Omental fat pad (tissue), 4 donors: ENCODE measurements around the gene KRTAP10-1. TPM values are rescaled to one million over a fixed set of nuclear protein-coding genes. Genes with fewer than 3 reads are reported as not detected.
"Not testable (repeated sequence)": the region's sequence is repeated elsewhere in the genome, so short reads cannot be mapped to it uniquely, and the experiment has no call there.

Experiments used
- ATAC-seq: fragments of 150-250 bp; one replicate; pipeline ENCODE4 v1.9.1; 2016; ENCODE audit warnings: mild to moderate bottlenecking, moderate library complexity; ENCODE audit not compliant: low FRiP score
- DNase-seq: peaks from one replicate; pipeline ENCODE4 v3.0.0-alpha.2; 2019; ENCODE audit warnings: low spot score
- total RNA-seq, 4 donors: library from RNA; depleted of rRNA; stranded (reverse); fragments of >200 nt; gene quantifications; one replicate each; pipeline ENCODE4 v1.1.0, GENCODE V29; 2016
- TF ChIP-seq, protein P1 (sequence below), 3 donors: fragments of 450-650 bp; IDR thresholded peaks; one replicate each; pipeline ENCODE4 v1.5.1; 2016 to 2017; ENCODE audit warnings: antibody characterized with exemption in 3 of 3, mild to moderate bottlenecking in 3 of 3, moderate library complexity in 2 of 3

Gene KRTAP10-1
- total RNA-seq, 4 donors from 2014 or later, result not detected

DNA sequence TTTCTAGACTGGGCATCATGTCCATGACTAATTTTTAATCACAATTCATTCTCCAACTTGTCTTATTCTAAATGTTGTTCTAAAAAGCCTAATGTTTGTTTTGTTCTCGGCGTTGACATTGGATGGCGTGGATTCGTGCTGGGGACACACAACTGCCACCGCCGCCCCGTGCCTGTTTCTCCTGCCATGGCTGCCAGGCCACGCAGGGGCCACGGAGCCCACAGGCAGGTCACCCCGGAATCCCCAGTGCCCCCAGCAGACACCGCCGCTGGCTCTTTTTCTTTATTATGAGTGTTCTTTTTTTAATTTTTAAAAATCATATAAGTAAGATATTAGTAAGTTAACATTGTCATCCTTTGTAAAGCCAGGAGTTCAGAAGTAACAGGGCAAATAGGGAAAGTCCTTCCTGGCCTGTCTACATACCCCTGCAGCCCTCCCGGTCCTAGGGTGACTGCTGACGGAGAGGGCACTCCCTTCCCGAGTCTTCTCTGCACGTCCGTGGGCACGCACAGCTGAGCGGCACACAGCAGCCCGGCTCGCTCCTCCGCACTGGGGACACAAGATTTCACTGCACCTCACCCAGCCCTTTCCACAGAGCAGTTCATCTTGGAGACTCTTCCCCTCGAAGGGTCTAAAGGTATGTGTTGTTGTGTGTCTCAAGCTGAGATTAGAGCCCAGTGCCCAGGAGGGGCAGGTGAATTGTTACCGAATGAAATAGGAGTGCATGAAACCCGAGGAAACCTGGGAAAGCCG lies 32.1 kb downstream of the KRTAP10-1 start:
- ATAC-seq (no peak), DNase-seq (no peak)
- TF ChIP-seq, protein P1, sequence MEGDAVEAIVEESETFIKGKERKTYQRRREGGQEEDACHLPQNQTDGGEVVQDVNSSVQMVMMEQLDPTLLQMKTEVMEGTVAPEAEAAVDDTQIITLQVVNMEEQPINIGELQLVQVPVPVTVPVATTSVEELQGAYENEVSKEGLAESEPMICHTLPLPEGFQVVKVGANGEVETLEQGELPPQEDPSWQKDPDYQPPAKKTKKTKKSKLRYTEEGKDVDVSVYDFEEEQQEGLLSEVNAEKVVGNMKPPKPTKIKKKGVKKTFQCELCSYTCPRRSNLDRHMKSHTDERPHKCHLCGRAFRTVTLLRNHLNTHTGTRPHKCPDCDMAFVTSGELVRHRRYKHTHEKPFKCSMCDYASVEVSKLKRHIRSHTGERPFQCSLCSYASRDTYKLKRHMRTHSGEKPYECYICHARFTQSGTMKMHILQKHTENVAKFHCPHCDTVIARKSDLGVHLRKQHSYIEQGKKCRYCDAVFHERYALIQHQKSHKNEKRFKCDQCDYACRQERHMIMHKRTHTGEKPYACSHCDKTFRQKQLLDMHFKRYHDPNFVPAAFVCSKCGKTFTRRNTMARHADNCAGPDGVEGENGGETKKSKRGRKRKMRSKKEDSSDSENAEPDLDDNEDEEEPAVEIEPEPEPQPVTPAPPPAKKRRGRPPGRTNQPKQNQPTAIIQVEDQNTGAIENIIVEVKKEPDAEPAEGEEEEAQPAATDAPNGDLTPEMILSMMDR (IDR thresholded peaks at IDR 0.05), result no peak

- TF ChIP-seq, protein P1 (IDR thresholded peaks at IDR 0.05), result no peak
- no peak for ATAC-seq
- DNase-seq, result no peak
Measured at GRCh38 chr21:44506279-44507255, 33.4 kb downstream of the KRTAP10-1 start.

DNA sequence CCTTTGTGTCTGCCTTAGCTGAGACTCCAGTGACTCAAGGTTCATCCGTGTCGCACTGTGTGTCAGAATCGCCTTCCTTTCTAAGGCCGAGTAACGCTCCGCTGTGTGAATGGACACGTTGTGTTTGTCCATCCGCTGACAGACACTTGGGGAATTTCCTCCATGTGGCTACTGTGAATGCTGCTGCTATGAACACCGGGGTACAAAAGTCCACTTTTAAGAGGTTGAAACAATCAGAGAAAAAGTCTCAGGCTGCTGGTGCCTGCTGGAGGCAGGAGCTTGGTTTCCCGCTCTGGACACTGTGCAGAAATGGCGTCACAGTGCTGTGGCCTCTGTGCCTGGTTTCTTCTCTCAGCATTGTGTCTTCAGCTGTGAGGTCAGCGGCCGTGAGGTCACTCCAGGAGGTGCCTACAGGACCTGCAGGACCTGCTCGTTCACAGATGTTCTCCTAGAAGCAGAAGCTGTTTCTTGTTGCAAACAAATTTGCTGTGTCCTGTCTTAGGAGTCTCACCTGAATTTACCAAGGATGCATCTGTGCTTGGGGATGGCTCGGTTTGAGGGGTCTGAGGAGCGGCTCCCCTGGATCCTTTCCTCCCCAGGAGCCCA lies 34.2 kb downstream of the KRTAP10-1 start:
- TF ChIP-seq, protein P1 (IDR thresholded peaks at IDR 0.05), result no peak
- ATAC-seq (no peak), DNase-seq (no peak)

DNA sequence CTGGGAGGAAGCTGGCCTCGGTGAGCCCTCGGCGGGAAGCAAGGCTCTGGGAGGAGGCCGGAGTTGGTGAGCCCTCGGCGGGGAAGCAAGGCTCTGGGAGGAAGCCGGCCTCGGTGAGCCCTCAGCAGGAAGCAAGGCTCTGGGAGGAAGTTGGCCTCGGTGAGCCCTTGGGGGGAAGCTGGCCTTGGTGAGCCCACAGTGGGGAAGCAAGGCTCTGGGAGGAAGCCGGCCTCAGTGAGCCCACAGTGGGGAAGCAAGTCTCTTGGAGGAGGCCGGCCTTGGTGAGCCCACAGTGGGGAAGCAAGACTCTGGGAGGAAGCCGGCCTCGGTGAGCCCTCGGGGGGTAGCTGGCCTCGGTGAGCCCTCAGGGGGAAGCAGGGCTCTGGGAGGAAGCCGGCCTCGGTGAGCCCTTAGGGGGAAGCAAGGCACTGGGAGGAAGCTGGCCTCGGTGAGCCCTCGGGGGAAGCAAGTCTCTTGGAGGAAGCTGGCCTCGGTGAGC lies 36.0 kb downstream of the KRTAP10-1 start:
- ATAC-seq (no peak), DNase-seq (no peak)
- TF ChIP-seq, protein P1 (IDR thresholded peaks at IDR 0.05), result no peak

DNA sequence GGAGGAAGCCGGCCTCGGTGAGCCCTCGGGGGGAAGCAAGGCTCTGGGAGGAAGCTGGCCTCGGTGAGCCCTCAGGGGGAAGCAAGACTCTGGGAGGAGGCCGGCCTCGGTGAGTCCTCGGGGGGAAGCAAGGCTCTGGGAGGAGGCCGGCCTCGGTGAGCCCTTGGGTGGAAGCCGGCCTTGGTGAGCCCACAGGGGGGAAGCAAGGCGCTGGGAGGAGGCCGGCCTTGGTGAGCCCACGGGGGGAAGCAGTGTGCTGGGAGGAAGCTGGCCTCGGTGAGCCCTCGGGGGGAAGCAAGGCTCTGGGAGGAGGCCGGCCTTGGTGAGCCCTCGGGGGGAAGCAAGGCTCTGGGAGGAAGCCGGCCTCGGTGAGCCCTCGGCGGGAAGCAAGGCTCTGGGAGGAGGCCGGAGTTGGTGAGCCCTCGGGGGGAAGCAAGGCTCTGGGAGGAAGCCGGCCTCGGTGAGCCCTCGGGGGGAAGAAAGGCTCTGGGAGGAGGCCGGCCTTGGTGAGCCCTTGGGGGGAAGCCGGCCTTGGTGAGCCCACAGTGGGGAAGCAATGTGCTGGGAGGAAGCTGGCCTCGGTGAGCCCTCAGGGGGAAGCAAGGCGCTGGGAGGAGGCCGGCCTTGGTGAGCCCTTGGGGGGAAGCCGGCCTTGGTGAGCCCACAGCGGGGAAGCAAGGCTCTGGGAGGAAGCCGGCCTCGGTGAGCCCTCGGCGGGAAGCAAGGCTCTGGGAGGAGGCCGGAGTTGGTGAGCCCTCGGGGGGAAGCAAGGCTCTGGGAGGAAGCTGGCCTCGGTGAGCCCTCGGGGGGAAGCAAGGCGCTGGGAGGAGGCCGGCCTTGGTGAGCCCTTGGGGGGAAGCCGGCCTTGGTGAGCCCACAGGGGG lies 36.7 kb downstream of the KRTAP10-1 start:
- ATAC-seq, result not testable (repeated sequence)

DNA sequence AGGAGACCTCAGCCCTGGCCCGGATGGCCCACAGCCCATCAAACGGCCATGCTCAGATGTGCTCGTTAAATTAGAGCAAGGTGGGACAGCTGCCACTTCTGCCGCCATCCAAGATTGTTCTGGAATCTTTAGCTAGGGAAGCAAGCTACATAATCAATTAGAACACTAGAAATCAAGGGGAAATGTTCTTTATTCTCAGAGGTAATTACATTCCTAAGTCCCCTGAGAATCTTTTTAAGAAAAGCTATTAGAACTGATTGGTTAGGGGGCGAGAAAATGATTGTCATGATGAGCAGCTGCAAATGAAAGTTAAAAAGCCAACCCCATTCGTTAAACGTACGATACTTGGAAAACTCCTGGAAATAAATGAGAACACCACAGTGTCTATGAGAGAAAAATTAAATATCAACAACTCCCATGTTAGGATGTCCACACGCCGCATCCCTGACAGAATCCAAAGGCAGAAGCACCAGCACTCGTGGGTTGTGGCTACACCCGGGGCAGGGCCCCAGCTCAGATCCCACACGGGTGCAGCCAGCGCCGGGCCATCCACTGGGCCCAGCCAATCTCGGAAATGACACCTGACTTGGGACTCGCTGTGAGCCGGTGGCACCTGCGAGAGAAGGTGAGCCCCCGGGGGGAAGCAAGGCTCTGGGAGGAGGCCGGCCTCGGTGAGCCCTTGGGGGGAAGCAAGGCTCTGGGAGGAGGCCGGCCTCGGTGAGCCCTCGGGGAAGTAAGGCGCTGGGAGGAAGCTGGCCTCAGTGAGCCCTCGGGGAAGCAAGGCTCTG lies 37.6 kb downstream of the KRTAP10-1 start:
- no peak for DNase-seq
- TF ChIP-seq, protein P1 (IDR thresholded peaks at IDR 0.05), result no peak
- no peak for ATAC-seq

More for the DNA sequence above, 36.7 kb downstream of the KRTAP10-1 start:
- not testable (repeated sequence) for DNase-seq
